ENCODE results near the gene ARFGEF3.

DNA sequence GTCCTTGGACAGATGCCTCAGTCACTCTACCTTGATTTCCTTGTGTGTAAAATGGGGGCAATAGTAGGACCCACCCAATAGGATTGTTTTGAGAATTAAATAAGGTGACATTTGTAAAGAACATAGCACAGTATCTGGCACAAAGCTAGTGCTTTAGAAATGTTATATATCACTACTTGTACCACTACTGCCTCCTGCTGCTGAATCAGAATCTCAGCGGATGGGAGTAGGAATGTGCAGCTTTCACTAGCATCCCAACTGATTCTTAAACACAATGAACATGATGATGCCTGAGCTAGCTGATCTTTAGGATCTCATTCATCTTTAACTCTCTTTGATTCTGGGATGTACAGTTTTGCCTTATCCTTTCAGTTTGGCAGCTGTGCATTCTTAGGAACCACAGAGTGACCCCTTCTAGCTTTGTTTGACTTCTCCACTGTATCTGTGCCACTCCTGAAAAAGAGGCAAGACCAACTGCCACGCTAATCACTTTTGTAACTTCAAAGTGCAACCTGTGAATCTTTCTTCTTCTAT is 49.4 kb downstream of the ARFGEF3 start:
- no peak for TF ChIP-seq POLR2AphosphoS5 (IDR thresholded peaks at IDR 0.05; ENCODE audit: low read depth, low read length)
- TF ChIP-seq, protein P1, sequence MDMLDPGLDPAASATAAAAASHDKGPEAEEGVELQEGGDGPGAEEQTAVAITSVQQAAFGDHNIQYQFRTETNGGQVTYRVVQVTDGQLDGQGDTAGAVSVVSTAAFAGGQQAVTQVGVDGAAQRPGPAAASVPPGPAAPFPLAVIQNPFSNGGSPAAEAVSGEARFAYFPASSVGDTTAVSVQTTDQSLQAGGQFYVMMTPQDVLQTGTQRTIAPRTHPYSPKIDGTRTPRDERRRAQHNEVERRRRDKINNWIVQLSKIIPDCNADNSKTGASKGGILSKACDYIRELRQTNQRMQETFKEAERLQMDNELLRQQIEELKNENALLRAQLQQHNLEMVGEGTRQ (IDR thresholded peaks at IDR 0.05; ENCODE audit: borderline replicate concordance, low read depth, low read length): no peak
- no peak for TF ChIP-seq NRF1 (IDR thresholded peaks at IDR 0.05; ENCODE audit: low read depth, low read length)
